Measurements from ENCODE around the gene DENND2C. TPM values are rescaled to one million over a fixed set of nuclear protein-coding genes. Genes with fewer than 3 reads are reported as not detected.

The DENND2C gene
- polyA plus RNA-seq, 1 donor from 2014 or later, result 0.26 TPM

DNA sequence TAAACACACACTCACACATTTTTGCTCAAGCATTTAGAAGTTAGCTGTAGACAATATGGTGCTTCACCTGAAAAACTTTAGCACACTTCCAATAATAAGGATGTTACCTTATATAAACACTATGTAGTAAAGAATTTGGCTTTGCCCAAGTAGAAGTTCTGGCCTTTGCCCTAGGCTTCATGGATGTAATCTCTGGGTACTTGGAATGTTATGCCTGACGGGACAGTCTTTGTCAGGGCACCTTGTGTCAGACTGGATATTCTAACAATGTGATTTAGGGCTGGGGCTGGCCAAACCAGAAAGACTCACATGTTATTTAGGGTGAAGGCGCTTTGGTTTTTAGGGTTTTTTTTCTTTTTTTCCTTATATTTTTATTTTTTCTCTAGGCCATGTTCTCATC, 124.1 kb downstream of the DENND2C start:
- H2AFZ ChIP-seq (ENCODE audit: low read depth, low read length), result no peak overlapping the region

DNA sequence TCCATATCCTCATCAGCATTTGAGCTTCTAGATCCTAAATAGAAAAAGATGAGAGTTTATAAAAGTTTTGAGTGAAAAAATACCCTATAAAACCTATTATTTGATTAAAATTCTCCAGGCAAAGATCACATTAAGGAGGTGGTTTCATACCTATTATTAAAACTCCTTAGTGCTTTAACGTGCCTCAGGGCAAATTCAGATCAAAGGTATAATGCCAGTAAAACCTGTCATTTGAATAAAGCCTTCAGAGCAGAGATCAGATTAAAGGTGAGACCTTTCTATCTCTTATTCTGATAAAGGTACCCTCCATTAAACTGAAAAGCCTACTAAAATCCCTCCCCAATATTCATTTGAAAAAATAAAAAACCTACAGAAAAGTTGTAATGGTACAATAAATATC, 124.5 kb downstream of the DENND2C start:
- Histone ChIP-seq H3K9me3 (ENCODE audit: low read length) (no peaks in the 10 kb centered on the region), H3K36me3 (ENCODE audit: insufficient read depth, low read length) (no peaks in the 10 kb centered on the region), H3K9me2 (ENCODE audit: insufficient read depth, low read length) (no peaks in the 10 kb centered on the region), H3K79me2 (replicated peaks; ENCODE audit: insufficient read depth, low read length) (no peaks in the 10 kb centered on the region), H4K20me1 (ENCODE audit: insufficient read depth) (no peaks in the 10 kb centered on the region), H3K4me2 (ENCODE audit: low read length) (no peak overlapping the region), H3K9ac (ENCODE audit: low read length) (no peak overlapping the region), H2AFZ (ENCODE audit: low read depth, low read length) (no peak overlapping the region), H3K27ac (ENCODE audit: low read length) (no peak overlapping the region), H3K27me3 (ENCODE audit: insufficient read depth, low read depth, low read length) (no peaks in the 10 kb centered on the region), H3K4me3 (ENCODE audit: low read length) (no peak overlapping the region), H3F3A (ENCODE audit: insufficient read depth, low read length, poor library complexity, severe bottlenecking) (no peaks in the 10 kb centered on the region)
- no peak for TF ChIP-seq SMC3 (conservative IDR thresholded peaks at IDR 0.05; ENCODE audit: poor library complexity)
- no peak for TF ChIP-seq RAD21 (conservative IDR thresholded peaks at IDR 0.05)
- TF ChIP-seq, protein P1, sequence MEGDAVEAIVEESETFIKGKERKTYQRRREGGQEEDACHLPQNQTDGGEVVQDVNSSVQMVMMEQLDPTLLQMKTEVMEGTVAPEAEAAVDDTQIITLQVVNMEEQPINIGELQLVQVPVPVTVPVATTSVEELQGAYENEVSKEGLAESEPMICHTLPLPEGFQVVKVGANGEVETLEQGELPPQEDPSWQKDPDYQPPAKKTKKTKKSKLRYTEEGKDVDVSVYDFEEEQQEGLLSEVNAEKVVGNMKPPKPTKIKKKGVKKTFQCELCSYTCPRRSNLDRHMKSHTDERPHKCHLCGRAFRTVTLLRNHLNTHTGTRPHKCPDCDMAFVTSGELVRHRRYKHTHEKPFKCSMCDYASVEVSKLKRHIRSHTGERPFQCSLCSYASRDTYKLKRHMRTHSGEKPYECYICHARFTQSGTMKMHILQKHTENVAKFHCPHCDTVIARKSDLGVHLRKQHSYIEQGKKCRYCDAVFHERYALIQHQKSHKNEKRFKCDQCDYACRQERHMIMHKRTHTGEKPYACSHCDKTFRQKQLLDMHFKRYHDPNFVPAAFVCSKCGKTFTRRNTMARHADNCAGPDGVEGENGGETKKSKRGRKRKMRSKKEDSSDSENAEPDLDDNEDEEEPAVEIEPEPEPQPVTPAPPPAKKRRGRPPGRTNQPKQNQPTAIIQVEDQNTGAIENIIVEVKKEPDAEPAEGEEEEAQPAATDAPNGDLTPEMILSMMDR (IDR thresholded peaks at IDR 0.05; ENCODE audit: poor library complexity, severe bottlenecking), result no peak
- TF ChIP-seq POLR2AphosphoS5 (IDR thresholded peaks at IDR 0.05), result no peak
- TF ChIP-seq MXI1 (conservative IDR thresholded peaks at IDR 0.05; ENCODE audit: poor library complexity, severe bottlenecking), result no peak
- TF ChIP-seq TAF1 (IDR thresholded peaks at IDR 0.05; ENCODE audit: low read depth), result no peak
- TF ChIP-seq, protein P2, sequence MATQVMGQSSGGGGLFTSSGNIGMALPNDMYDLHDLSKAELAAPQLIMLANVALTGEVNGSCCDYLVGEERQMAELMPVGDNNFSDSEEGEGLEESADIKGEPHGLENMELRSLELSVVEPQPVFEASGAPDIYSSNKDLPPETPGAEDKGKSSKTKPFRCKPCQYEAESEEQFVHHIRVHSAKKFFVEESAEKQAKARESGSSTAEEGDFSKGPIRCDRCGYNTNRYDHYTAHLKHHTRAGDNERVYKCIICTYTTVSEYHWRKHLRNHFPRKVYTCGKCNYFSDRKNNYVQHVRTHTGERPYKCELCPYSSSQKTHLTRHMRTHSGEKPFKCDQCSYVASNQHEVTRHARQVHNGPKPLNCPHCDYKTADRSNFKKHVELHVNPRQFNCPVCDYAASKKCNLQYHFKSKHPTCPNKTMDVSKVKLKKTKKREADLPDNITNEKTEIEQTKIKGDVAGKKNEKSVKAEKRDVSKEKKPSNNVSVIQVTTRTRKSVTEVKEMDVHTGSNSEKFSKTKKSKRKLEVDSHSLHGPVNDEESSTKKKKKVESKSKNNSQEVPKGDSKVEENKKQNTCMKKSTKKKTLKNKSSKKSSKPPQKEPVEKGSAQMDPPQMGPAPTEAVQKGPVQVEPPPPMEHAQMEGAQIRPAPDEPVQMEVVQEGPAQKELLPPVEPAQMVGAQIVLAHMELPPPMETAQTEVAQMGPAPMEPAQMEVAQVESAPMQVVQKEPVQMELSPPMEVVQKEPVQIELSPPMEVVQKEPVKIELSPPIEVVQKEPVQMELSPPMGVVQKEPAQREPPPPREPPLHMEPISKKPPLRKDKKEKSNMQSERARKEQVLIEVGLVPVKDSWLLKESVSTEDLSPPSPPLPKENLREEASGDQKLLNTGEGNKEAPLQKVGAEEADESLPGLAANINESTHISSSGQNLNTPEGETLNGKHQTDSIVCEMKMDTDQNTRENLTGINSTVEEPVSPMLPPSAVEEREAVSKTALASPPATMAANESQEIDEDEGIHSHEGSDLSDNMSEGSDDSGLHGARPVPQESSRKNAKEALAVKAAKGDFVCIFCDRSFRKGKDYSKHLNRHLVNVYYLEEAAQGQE (IDR thresholded peaks at IDR 0.05; ENCODE audit: borderline replicate concordance), result no peak
- TF ChIP-seq EP300 (conservative IDR thresholded peaks at IDR 0.05; ENCODE audit: poor library complexity, severe bottlenecking), result no peak
- no peak for TF ChIP-seq EZH2 (IDR thresholded peaks at IDR 0.05; ENCODE audit: borderline replicate concordance, insufficient read depth, low read length, poor library complexity, severe bottlenecking)

More for the DNA sequence above, 124.1 kb downstream of the DENND2C start:
- Histone ChIP-seq H3F3A (ENCODE audit: insufficient read depth, low read length, poor library complexity, severe bottlenecking) (no peaks in the 10 kb centered on the region), H3K9me2 (ENCODE audit: insufficient read depth, low read length) (no peaks in the 10 kb centered on the region), H3K79me2 (replicated peaks; ENCODE audit: insufficient read depth, low read length) (no peaks in the 10 kb centered on the region), H3K9ac (ENCODE audit: low read length) (no peak overlapping the region), H3K36me3 (ENCODE audit: insufficient read depth, low read length) (no peaks in the 10 kb centered on the region), H3K27me3 (ENCODE audit: insufficient read depth, low read depth, low read length) (no peaks in the 10 kb centered on the region), H3K4me3 (ENCODE audit: low read length) (no peak overlapping the region), H4K20me1 (ENCODE audit: insufficient read depth) (no peaks in the 10 kb centered on the region), H3K9me3 (ENCODE audit: low read length) (no peaks in the 10 kb centered on the region), H3K4me2 (ENCODE audit: low read length) (no peak overlapping the region), H3K27ac (ENCODE audit: low read length) (no peak overlapping the region)
- TF ChIP-seq POLR2AphosphoS5 (IDR thresholded peaks at IDR 0.05) (no peak), EP300 (conservative IDR thresholded peaks at IDR 0.05; ENCODE audit: poor library complexity, severe bottlenecking) (no peak), SMC3 (conservative IDR thresholded peaks at IDR 0.05; ENCODE audit: poor library complexity) (no peak), EZH2 (IDR thresholded peaks at IDR 0.05; ENCODE audit: borderline replicate concordance, insufficient read depth, low read length, poor library complexity, severe bottlenecking) (no peak), TAF1 (IDR thresholded peaks at IDR 0.05; ENCODE audit: low read depth) (no peak), RAD21 (conservative IDR thresholded peaks at IDR 0.05) (no peak), MXI1 (conservative IDR thresholded peaks at IDR 0.05; ENCODE audit: poor library complexity, severe bottlenecking) (no peak)
- TF ChIP-seq, protein P2 (IDR thresholded peaks at IDR 0.05; ENCODE audit: borderline replicate concordance), result no peak
- TF ChIP-seq, protein P1 (IDR thresholded peaks at IDR 0.05; ENCODE audit: poor library complexity, severe bottlenecking), result no peak
